ENCODE data around the gene CAMTA1.

The CAMTA1 gene

GRCh38 chr1:7287013-7287412 is 501.8 kb downstream of the CAMTA1 start:
- no peak for DNase-seq (ENCODE audit: low read depth)

GRCh38 chr1:7288992-7289391 is 503.7 kb downstream of the CAMTA1 start:
- no peak for DNase-seq (ENCODE audit: low read depth)

- no peak for DNase-seq (ENCODE audit: low read depth)
Observed at GRCh38 chr1:7289694-7290093, 504.4 kb downstream of the CAMTA1 start.

GRCh38 chr1:7290971-7291970 is 506.0 kb downstream of the CAMTA1 start:
- DNase-seq (ENCODE audit: low read depth), result peak; percentile 78

GRCh38 chr1:7292036-7292681 is 506.9 kb downstream of the CAMTA1 start:
- no peak for DNase-seq (ENCODE audit: low read depth)

GRCh38 chr1:7292714-7293419 is 507.6 kb downstream of the CAMTA1 start:
- no peak for DNase-seq (ENCODE audit: low read depth)

GRCh38 chr1:7293702-7294629 is 508.7 kb downstream of the CAMTA1 start:
- DNase-seq (ENCODE audit: low read depth), result no peak

GRCh38 chr1:7294636-7295035 is 509.4 kb downstream of the CAMTA1 start:
- DNase-seq (ENCODE audit: low read depth), result no peak

- no peak for DNase-seq (ENCODE audit: low read depth)
Observed at GRCh38 chr1:7295946-7296345, 510.7 kb downstream of the CAMTA1 start.

- DNase-seq (ENCODE audit: low read depth), result no peak
Observed at GRCh38 chr1:7296968-7297367, 511.7 kb downstream of the CAMTA1 start.

GRCh38 chr1:7298145-7298544 is 512.9 kb downstream of the CAMTA1 start:
- DNase-seq (ENCODE audit: low read depth), result no peak

- DNase-seq (ENCODE audit: low read depth), result no peak
Observed at GRCh38 chr1:7298749-7299151, 513.5 kb downstream of the CAMTA1 start.

GRCh38 chr1:7299329-7299799 is 514.1 kb downstream of the CAMTA1 start:
- peak; percentile 94 for DNase-seq (ENCODE audit: low read depth)

- DNase-seq (ENCODE audit: low read depth), result peak; percentile 58
Observed at GRCh38 chr1:7299994-7300393, 514.7 kb downstream of the CAMTA1 start.

- peak; percentile 62 for DNase-seq (ENCODE audit: low read depth)
Observed at GRCh38 chr1:7300893-7301663, 515.8 kb downstream of the CAMTA1 start.

- no peak for DNase-seq (ENCODE audit: low read depth)
Observed at GRCh38 chr1:7301664-7301981, 516.4 kb downstream of the CAMTA1 start.

GRCh38 chr1:7302126-7302525 is 516.9 kb downstream of the CAMTA1 start:
- DNase-seq (ENCODE audit: low read depth), result no peak

- no peak for DNase-seq (ENCODE audit: low read depth)
Observed at GRCh38 chr1:7302873-7303272, 517.6 kb downstream of the CAMTA1 start.

GRCh38 chr1:7303554-7304317 is 518.5 kb downstream of the CAMTA1 start:
- no peak for DNase-seq (ENCODE audit: low read depth)

- no peak for DNase-seq (ENCODE audit: low read depth)
Observed at GRCh38 chr1:7313081-7313546, 527.9 kb downstream of the CAMTA1 start.
